Measurements from ENCODE around the gene RGCC. TPM values are rescaled to one million over a fixed set of nuclear protein-coding genes. Genes with fewer than 3 reads are reported as not detected.

RGCC gene
- total RNA-seq, 1 experiment from 2014 or later, result not detected

- Histone ChIP-seq H3K4me1 (ENCODE audit: insufficient read depth, low read length) (no peaks in the 10 kb centered on the region), H2BK120ac (ENCODE audit: low read depth, low read length, poor library complexity, severe bottlenecking) (no peak overlapping the region)
- H3K4me1 Mint-ChIP-seq, result peaks cover 0 to 2% of the 10 kb centered on the region in 2 experiments; a peak in 1 of 4 replicates
Observed at GRCh38 chr13:41408121-41408520, 49.2 kb upstream of the RGCC start.

More at GRCh38 chr13:41408121-41408520, 49.2 kb upstream of the RGCC start:
- Histone ChIP-seq H3K9ac (ENCODE audit: extremely low read depth, insufficient read length, low read length) (no peak overlapping the region), H3K18ac (ENCODE audit: insufficient read length, low read depth, low read length) (no peak overlapping the region), H3K9me3 (ENCODE audit: control insufficient read depth, low read depth, low read length) (no peaks in the 10 kb centered on the region), H4K20me1 (ENCODE audit: control insufficient read depth, insufficient read depth, insufficient read length) (no peaks in the 10 kb centered on the region), H2BK20ac (ENCODE audit: low read depth, low read length, poor library complexity, severe bottlenecking) (no peak overlapping the region), H2BK12ac (ENCODE audit: insufficient read length, low read depth, low read length) (no peak overlapping the region), H3K27ac (ENCODE audit: insufficient read length, low read depth, low read length) (no peak overlapping the region), H3K79me2 (ENCODE audit: insufficient read depth, low read length) (no peaks in the 10 kb centered on the region), H3K4me2 (ENCODE audit: insufficient read depth, insufficient read length, low read length) (no peak overlapping the region), H4K91ac (ENCODE audit: insufficient read length, low read depth, low read length) (no peak overlapping the region), H4K5ac (ENCODE audit: insufficient read length, low read depth, low read length) (no peak overlapping the region), H3K23me2 (ENCODE audit: insufficient read length, low read depth, low read length, poor library complexity, severe bottlenecking) (no peaks in the 10 kb centered on the region), H3K27me3 (ENCODE audit: insufficient read depth, low read length) (no peaks in the 10 kb centered on the region), H3K14ac (ENCODE audit: insufficient read depth, low read length) (no peak overlapping the region), H3K23ac (ENCODE audit: insufficient read length, low read depth, low read length) (no peak overlapping the region), H2AK5ac (ENCODE audit: insufficient read length, low read length) (no peak overlapping the region), H3K56ac (ENCODE audit: insufficient read length, low read depth, low read length) (no peak overlapping the region), H2AFZ (ENCODE audit: low read length) (no peak overlapping the region), H4K8ac (replicated peaks; ENCODE audit: insufficient read length, low read depth, low read length) (no peak overlapping the region), H2BK5ac (ENCODE audit: insufficient read length, low read length) (no peak overlapping the region), H2BK15ac (ENCODE audit: low read depth, low read length) (no peak overlapping the region), H3T11ph (ENCODE audit: low read length) (no peak overlapping the region), H3K4ac (ENCODE audit: low read depth, low read length) (no peak overlapping the region), H3K79me1 (ENCODE audit: insufficient read depth, low read depth, low read length, poor library complexity, severe bottlenecking) (no peaks in the 10 kb centered on the region)
- no peak for DNase-seq
- Mint-ChIP-seq H3K4me3 (no peak overlapping the region), H3K27me3 (ENCODE audit: low read depth) (no peaks in the 10 kb centered on the region), H3K27ac (no peak overlapping the region), H3K9me3 (no peaks in the 10 kb centered on the region), H3K36me3 (ENCODE audit: insufficient read depth in 1 of 3, low read depth in 3 of 3) (no peaks in the 10 kb centered on the region)
- no peak for TF ChIP-seq CTCF (conservative IDR thresholded peaks at IDR 0.05)

Measured in H9 (cell line).